HCT116 (cell line): ENCODE results near the gene MEIOC. TPM values are rescaled to one million over a fixed set of nuclear protein-coding genes. Genes with fewer than 3 reads are reported as not detected.

Experiments
- ATAC-seq: fragments of 200-7000 bp; cut with Tn5 transposase; 2 replicates; pipeline ENCODE4 v1.9.1; 2020; ENCODE audit warnings: mild to moderate bottlenecking, moderate library complexity
- BruUV-seq: library from RNA; stranded (reverse); fragments of 400-500 nt; replicated peaks from 2 replicates; lab custom pipeline; 2021; lab: Mats Ljungman, UMichigan
- CTCF ChIA-PET: fragments of 300-600 bp; sonication (Branson Sonifier 250); formaldehyde crosslinking; loops from one replicate; lab custom pipeline; 2021; ENCODE audit warnings: antibody characterized with exemption; lab: Charles Lee
- POLR2A ChIA-PET: fragments of 300-600, 350-600 bp; sonication (Branson Sonifier 250); formaldehyde crosslinking; loops from one replicate; lab custom pipeline; 2021; ENCODE audit warnings: antibody characterized with exemption; lab: Charles Lee
- RAD21 ChIA-PET, 2 experiments: fragments of 300-600 bp; sonication (Branson Sonifier 250); formaldehyde crosslinking; loops; one replicate each; lab custom pipeline; 2023; ENCODE audit warnings: low total read pairs in 2 of 2; ENCODE audit not compliant: uncharacterized antibody in 2 of 2, unreplicated experiment in 2 of 2, low non-redundant PET in 1 of 2; lab: Charles Lee
- DNase-seq: peaks from one replicate; pipeline ENCODE4 v3.0.0-alpha.2; 2010; ENCODE audit warnings: low read depth, low spot score
- H2AFZ ChIP-seq: fragments of 200-600 bp; shearing (Covaris generic), sonication (generic); 2 replicates; pipeline ENCODE4 v1.6.1; 2017; ENCODE audit warnings: low read depth, mixed run types, mixed read lengths, antibody characterized with exemption, low read length; ENCODE audit not compliant: poor library complexity, severe bottlenecking
- H3K27ac ChIP-seq: 2 replicates; pipeline ENCODE4 v1.5.1; 2012; ENCODE audit warnings: low read depth, low read length
- H3K27me3 ChIP-seq: fragments of 200-600 bp; sonication (generic); 2 replicates; pipeline ENCODE4 v1.6.1; 2016; ENCODE audit warnings: mixed run types, low read length, mixed read lengths; ENCODE audit not compliant: insufficient read depth
- H3K36me3 ChIP-seq, 2 experiments: fragments of 200-500 bp in 1 of 2; fragments of 200-600 bp in 1 of 2; sonication (Bioruptor generic) in 1 of 2; sonication (generic) in 1 of 2; 2 replicates each; pipeline versions ENCODE4 v1.5.1 to v1.6.1; 2014 to 2016; ENCODE audit warnings: low read length in 2 of 2, inconsistent platforms in 1 of 2, mixed read lengths in 1 of 2, mixed run types in 1 of 2; ENCODE audit not compliant: insufficient read depth in 2 of 2, control insufficient read depth in 1 of 2
- H3K4me1 ChIP-seq, 2 experiments: fragments of 200-600 bp in 1 of 2; sonication (generic) in 1 of 2; 2 replicates each; pipeline versions ENCODE4 v1.5.1 to v1.6.1; 2012 to 2017; ENCODE audit warnings: low read length in 2 of 2, inconsistent platforms in 1 of 2, mild to moderate bottlenecking in 1 of 2, mixed read lengths in 1 of 2, mixed run types in 1 of 2, moderate library complexity in 1 of 2; ENCODE audit not compliant: insufficient read depth in 2 of 2, control insufficient read depth in 1 of 2
- H3K4me2 ChIP-seq: fragments of 200-600 bp; sonication (generic); 2 replicates; pipeline ENCODE4 v1.6.1; 2017; ENCODE audit warnings: mixed run types, low read length, mixed read lengths
- H3K4me3 ChIP-seq, 2 experiments: fragments of 200-600 bp in 1 of 2; sonication (generic) in 1 of 2; replicated peaks in 1 of 2; 2 replicates each; pipeline ENCODE4 v1.5.1; 2011 to 2016; ENCODE audit warnings: low read length in 2 of 2, control low read depth in 1 of 2, low read depth in 1 of 2, mild to moderate bottlenecking in 1 of 2, mixed read lengths in 1 of 2, mixed run types in 1 of 2
- H3K79me2 ChIP-seq: fragments of 200-600 bp; sonication (generic); 2 replicates; pipeline ENCODE4 v1.6.1; 2017; ENCODE audit warnings: mild to moderate bottlenecking, mixed run types, low read length, moderate library complexity, mixed read lengths; ENCODE audit not compliant: insufficient read depth
- H3K9ac ChIP-seq: fragments of 200-600 bp; sonication (generic); 2 replicates; pipeline ENCODE4 v1.6.1; 2016; ENCODE audit warnings: low read length, mixed read lengths
- H3K9me2 ChIP-seq: fragments of 200-600 bp; sonication (generic), shearing (Covaris generic); 2 replicates; pipeline ENCODE4 v1.6.1; 2017; ENCODE audit warnings: mixed run types, mild to moderate bottlenecking, moderate library complexity; ENCODE audit not compliant: insufficient read depth
- H3K9me3 ChIP-seq, 2 experiments: fragments of 200-500 bp in 1 of 2; fragments of 200-600 bp in 1 of 2; sonication (Bioruptor generic) in 1 of 2; sonication (generic) in 1 of 2; 2 replicates each; pipeline ENCODE4 v1.6.1; 2014 to 2017; ENCODE audit warnings: low read length in 2 of 2, mixed read lengths in 2 of 2, inconsistent platforms in 1 of 2, low read depth in 1 of 2, mild to moderate bottlenecking in 1 of 2, mixed run types in 1 of 2, moderate library complexity in 1 of 2; ENCODE audit not compliant: control insufficient read depth in 1 of 2, insufficient read depth in 1 of 2
- H4K20me1 ChIP-seq: fragments of 200-600 bp; sonication (generic), shearing (Covaris generic); 2 replicates; pipeline ENCODE4 v1.6.1; 2017; ENCODE audit warnings: mixed run types, mild to moderate bottlenecking, moderate library complexity; ENCODE audit not compliant: insufficient read depth
- CEBPB ChIP-seq: IDR thresholded peaks from 2 replicates; pipeline ENCODE4 v1.6.1; 2012; ENCODE audit warnings: low read depth
- EGR1 ChIP-seq: IDR thresholded peaks from 2 replicates; pipeline ENCODE4 v1.6.1; 2012; ENCODE audit warnings: low read depth
- ELF1 ChIP-seq: IDR thresholded peaks from 2 replicates; pipeline ENCODE4 v1.6.1; 2012; ENCODE audit warnings: low read depth, borderline replicate concordance
- EZH2phosphoT487 ChIP-seq: fragments of 200-600 bp; IDR thresholded peaks from 2 replicates; pipeline ENCODE4 v1.6.1; 2018; ENCODE audit warnings: antibody characterized with exemption, borderline replicate concordance
- FOSL1 ChIP-seq: IDR thresholded peaks from 2 replicates; pipeline ENCODE4 v1.6.1; 2012; ENCODE audit warnings: low read depth
- POLR2A ChIP-seq: IDR thresholded peaks from 2 replicates; pipeline ENCODE4 v1.7.0; 2011; ENCODE audit warnings: borderline replicate concordance; ENCODE audit not compliant: insufficient read depth, insufficient read length; ENCODE audit errors: extremely low read depth
- POLR2AphosphoS5 ChIP-seq: IDR thresholded peaks from 2 replicates; pipeline ENCODE4 v1.6.1; 2011; ENCODE audit warnings: mild to moderate bottlenecking, low read depth, low read length, moderate library complexity
- RAD21 ChIP-seq: IDR thresholded peaks from 2 replicates; pipeline ENCODE4 v1.6.1; 2012; ENCODE audit warnings: low read depth, mild to moderate bottlenecking
- ZFX ChIP-seq: fragments of 450-650 bp; IDR thresholded peaks from 2 replicates; pipeline ENCODE4 v1.6.1; 2017
- ZNF274 ChIP-seq: fragments of 200-500 bp; sonication (Bioruptor generic); IDR thresholded peaks from 2 replicates; pipeline ENCODE4 v1.6.1; 2014; ENCODE audit warnings: mild to moderate bottlenecking, low read depth, low read length, inconsistent platforms
- intact Hi-C: fragments of 100-400 bp; cut with micrococcal nuclease; formaldehyde crosslinking; loops from 2 replicates; pipeline ENCODE4 v1.10.0; 2022
- total RNA-seq: library from RNA; stranded (reverse); gene quantifications from one replicate; pipeline ENCODE4 v1.2.1, GENCODE V29; 2021; ENCODE audit not compliant: unreplicated experiment
- TF ChIP-seq, protein P1 (sequence below): IDR thresholded peaks from 2 replicates; pipeline ENCODE4 v1.6.1; 2011; ENCODE audit warnings: mild to moderate bottlenecking, low read length, moderate library complexity; ENCODE audit not compliant: insufficient replicate concordance; ENCODE audit errors: extremely low read depth
- TF ChIP-seq, protein P2 (sequence below), 3 experiments: fragments of 200-600 bp in 1 of 3; sonication (generic) in 1 of 3; IDR thresholded peaks in 2 of 3; conservative IDR thresholded peaks in 1 of 3; 2 replicates each; pipeline ENCODE4 v1.5.1; 2012 to 2017; ENCODE audit warnings: low read depth in 2 of 3, low read length in 2 of 3, antibody characterized with exemption in 1 of 3, borderline replicate concordance in 1 of 3, control low read depth in 1 of 3, mild to moderate bottlenecking in 1 of 3, mixed read lengths in 1 of 3, mixed run types in 1 of 3, moderate library complexity in 1 of 3; ENCODE audit not compliant: insufficient read depth in 1 of 3
- TF ChIP-seq, protein P3 (sequence below): IDR thresholded peaks from 2 replicates; pipeline ENCODE4 v1.6.1; 2012

MEIOC gene
- total RNA-seq, 1 experiment from 2014 or later = not detected

DNA sequence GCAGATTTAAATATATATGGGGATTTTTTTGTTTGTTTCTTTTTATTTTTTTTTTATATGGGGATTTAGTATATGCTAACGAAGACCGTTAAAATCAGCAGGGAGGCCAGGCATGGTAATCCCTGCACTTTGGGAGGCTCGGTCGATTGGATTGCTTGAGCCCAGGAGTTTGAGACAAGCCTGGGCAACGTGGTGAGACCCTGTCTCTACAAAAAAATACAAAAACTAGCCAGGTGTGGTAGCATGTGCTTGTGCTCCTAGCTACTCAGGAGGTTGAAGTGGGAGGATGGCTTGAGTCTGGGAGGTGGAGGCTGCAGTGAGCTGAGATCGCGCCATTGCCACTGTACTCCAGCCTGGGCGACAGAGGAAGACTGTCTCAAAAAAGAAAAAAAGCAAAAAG, 22.3 kb upstream of the MEIOC start:
- no peaks in the 10 kb centered on the region for H4K20me1 ChIP-seq
- no peak overlapping the region for H2AFZ ChIP-seq
- no peaks in the 10 kb centered on the region for H3K4me1 ChIP-seq
- ChIA-PET CTCF (interaction anchor here (1.1 to 5.8 kb wide), 2 partner anchors 11 to 100 kb away, joined by 4 to 32 read pairs; no protein-coding TSS in a partner anchor), POLR2A (no interaction called here), RAD21 (no interaction called here)
- H3K9me2 ChIP-seq = no peaks in the 10 kb centered on the region
- DNase-seq (no peak), ATAC-seq (no peak)
- H3K4me2 ChIP-seq = no peak overlapping the region
- intact Hi-C loops = no loop called here
- no peak overlapping the region for H3K27ac ChIP-seq
- TF ChIP-seq POLR2AphosphoS5 = no peak
- TF ChIP-seq ZFX = no peak
- no peak for TF ChIP-seq RAD21
- TF ChIP-seq, protein P1, sequence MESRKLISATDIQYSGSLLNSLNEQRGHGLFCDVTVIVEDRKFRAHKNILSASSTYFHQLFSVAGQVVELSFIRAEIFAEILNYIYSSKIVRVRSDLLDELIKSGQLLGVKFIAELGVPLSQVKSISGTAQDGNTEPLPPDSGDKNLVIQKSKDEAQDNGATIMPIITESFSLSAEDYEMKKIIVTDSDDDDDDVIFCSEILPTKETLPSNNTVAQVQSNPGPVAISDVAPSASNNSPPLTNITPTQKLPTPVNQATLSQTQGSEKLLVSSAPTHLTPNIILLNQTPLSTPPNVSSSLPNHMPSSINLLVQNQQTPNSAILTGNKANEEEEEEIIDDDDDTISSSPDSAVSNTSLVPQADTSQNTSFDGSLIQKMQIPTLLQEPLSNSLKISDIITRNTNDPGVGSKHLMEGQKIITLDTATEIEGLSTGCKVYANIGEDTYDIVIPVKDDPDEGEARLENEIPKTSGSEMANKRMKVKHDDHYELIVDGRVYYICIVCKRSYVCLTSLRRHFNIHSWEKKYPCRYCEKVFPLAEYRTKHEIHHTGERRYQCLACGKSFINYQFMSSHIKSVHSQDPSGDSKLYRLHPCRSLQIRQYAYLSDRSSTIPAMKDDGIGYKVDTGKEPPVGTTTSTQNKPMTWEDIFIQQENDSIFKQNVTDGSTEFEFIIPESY = no peak
- TF ChIP-seq EGR1 = no peak
- no peak for TF ChIP-seq ZNF274
- TF ChIP-seq FOSL1 = no peak
- TF ChIP-seq ELF1 = no peak
- TF ChIP-seq, protein P2, sequence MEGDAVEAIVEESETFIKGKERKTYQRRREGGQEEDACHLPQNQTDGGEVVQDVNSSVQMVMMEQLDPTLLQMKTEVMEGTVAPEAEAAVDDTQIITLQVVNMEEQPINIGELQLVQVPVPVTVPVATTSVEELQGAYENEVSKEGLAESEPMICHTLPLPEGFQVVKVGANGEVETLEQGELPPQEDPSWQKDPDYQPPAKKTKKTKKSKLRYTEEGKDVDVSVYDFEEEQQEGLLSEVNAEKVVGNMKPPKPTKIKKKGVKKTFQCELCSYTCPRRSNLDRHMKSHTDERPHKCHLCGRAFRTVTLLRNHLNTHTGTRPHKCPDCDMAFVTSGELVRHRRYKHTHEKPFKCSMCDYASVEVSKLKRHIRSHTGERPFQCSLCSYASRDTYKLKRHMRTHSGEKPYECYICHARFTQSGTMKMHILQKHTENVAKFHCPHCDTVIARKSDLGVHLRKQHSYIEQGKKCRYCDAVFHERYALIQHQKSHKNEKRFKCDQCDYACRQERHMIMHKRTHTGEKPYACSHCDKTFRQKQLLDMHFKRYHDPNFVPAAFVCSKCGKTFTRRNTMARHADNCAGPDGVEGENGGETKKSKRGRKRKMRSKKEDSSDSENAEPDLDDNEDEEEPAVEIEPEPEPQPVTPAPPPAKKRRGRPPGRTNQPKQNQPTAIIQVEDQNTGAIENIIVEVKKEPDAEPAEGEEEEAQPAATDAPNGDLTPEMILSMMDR (IDR thresholded peaks at IDR 0.05 in 2 of 3, conservative IDR thresholded peaks at IDR 0.05 in 1 of 3; ENCODE audit: borderline replicate concordance in 1 of 3, insufficient read depth in 1 of 3, low read depth in 2 of 3, low read length in 2 of 3) = no peak
- TF ChIP-seq CEBPB = no peak
- TF ChIP-seq POLR2A = no peak
- TF ChIP-seq, protein P3, sequence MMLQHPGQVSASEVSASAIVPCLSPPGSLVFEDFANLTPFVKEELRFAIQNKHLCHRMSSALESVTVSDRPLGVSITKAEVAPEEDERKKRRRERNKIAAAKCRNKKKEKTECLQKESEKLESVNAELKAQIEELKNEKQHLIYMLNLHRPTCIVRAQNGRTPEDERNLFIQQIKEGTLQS = no peak
- TF ChIP-seq EZH2phosphoT487 = no peak
- H3K9ac ChIP-seq = no peak overlapping the region
- no peaks in the 10 kb centered on the region for H3K36me3 ChIP-seq
- H3K27me3 ChIP-seq = no peaks in the 10 kb centered on the region
- H3K9me3 ChIP-seq = no peaks in the 10 kb centered on the region
- no peak overlapping the region for H3K4me3 ChIP-seq
- no TSS peak for BruUV-seq
- H3K79me2 ChIP-seq = no peaks in the 10 kb centered on the region
